Epithelial cell of prostate (primary cell): Measurements from ENCODE around the gene KCNJ4.

Experiments used
- DNase-seq: peaks from one replicate; pipeline ENCODE4 v3.0.0-alpha.2; 2011; ENCODE audit warnings: low read depth, low spot score
- H3K27ac ChIP-seq: fragments of 450-650 bp; 2 replicates; pipeline ENCODE4 v1.5.1; 2017; ENCODE audit warnings: mild to moderate bottlenecking

KCNJ4 gene

GRCh38 chr22:38454353-38455075, 485 bp downstream of the KCNJ4 start:
- H3K27ac ChIP-seq = no peak overlapping the region
- no peak for DNase-seq

- no peak for DNase-seq
- no peak overlapping the region for H3K27ac ChIP-seq
Measured at GRCh38 chr22:38453996-38454352, 1.0 kb downstream of the KCNJ4 start.

GRCh38 chr22:38453066-38453672, 1.8 kb downstream of the KCNJ4 start:
- no peak for DNase-seq
- H3K27ac ChIP-seq = no peak overlapping the region

- H3K27ac ChIP-seq = no peak overlapping the region
- DNase-seq = no peak
Measured at GRCh38 chr22:38452373-38453065, 2.5 kb downstream of the KCNJ4 start.

- no peak overlapping the region for H3K27ac ChIP-seq
- DNase-seq = no peak
Measured at GRCh38 chr22:38451864-38452263, 3.1 kb downstream of the KCNJ4 start.

GRCh38 chr22:38451404-38451803, 3.6 kb downstream of the KCNJ4 start:
- no peak for DNase-seq
- no peak overlapping the region for H3K27ac ChIP-seq

- no peak overlapping the region for H3K27ac ChIP-seq
- DNase-seq = no peak
Measured at GRCh38 chr22:38450234-38450797, 4.7 kb downstream of the KCNJ4 start.

GRCh38 chr22:38449776-38450175, 5.2 kb downstream of the KCNJ4 start:
- no peak overlapping the region for H3K27ac ChIP-seq
- DNase-seq = no peak

- no peak overlapping the region for H3K27ac ChIP-seq
- DNase-seq = no peak
Measured at GRCh38 chr22:38448945-38449745, 5.9 kb downstream of the KCNJ4 start.

- DNase-seq = no peak
- no peak overlapping the region for H3K27ac ChIP-seq
Measured at GRCh38 chr22:38446018-38446601, 8.9 kb downstream of the KCNJ4 start.

- no peak overlapping the region for H3K27ac ChIP-seq
- no peak for DNase-seq
Measured at GRCh38 chr22:38444783-38445182, 10.2 kb downstream of the KCNJ4 start.

GRCh38 chr22:38443628-38444521, 11.1 kb downstream of the KCNJ4 start:
- DNase-seq = no peak
- H3K27ac ChIP-seq = no peak overlapping the region

- DNase-seq = no peak
- H3K27ac ChIP-seq = no peak overlapping the region
Measured at GRCh38 chr22:38442967-38443627, 11.9 kb downstream of the KCNJ4 start.

- DNase-seq = no peak
- H3K27ac ChIP-seq = no peak overlapping the region
Measured at GRCh38 chr22:38441620-38442287, 13.2 kb downstream of the KCNJ4 start.

GRCh38 chr22:38440747-38441350, 14.2 kb downstream of the KCNJ4 start:
- H3K27ac ChIP-seq = no peak overlapping the region
- DNase-seq = no peak

- no peak for DNase-seq
Measured at GRCh38 chr22:38437416-38437815, 17.6 kb downstream of the KCNJ4 start.

GRCh38 chr22:38436629-38437395, 18.2 kb downstream of the KCNJ4 start:
- H3K27ac ChIP-seq = no peak overlapping the region
- DNase-seq = no peak

More at GRCh38 chr22:38437416-38437815, 17.6 kb downstream of the KCNJ4 start:
- H3K27ac ChIP-seq = no peak overlapping the region
